Right ventricle myocardium inferior (tissue), 1 donor: ENCODE data around the gene F13A1. TPM values are rescaled to one million over a fixed set of nuclear protein-coding genes. Genes with fewer than 3 reads are reported as not detected.
A peak's percentile ranks its signal among the peaks of the same experiment; 100 is the strongest.

Experiments used
- ATAC-seq: fragments of 200-7000 bp; cut with Tn5 transposase; one replicate; pipeline ENCODE4 v1.9.1; 2020; ENCODE audit warnings: mild to moderate bottlenecking, moderate library complexity
- DNase-seq: peaks from one replicate; pipeline ENCODE4 v3.0.0; 2021; ENCODE audit errors: missing footprints
- intact Hi-C: fragments of 100-400 bp; cut with DNase I; formaldehyde crosslinking; loops from one replicate; pipeline ENCODE4 v1.11.0; 2022
- total RNA-seq: library from RNA; stranded (reverse); fragmentation: NEBNext Ultra II Directional; extraction: Animal tissue kit (Norgen Biotek cat#: 25700); gene quantifications from one replicate; pipeline ENCODE4 v1.2.1, GENCODE V29; 2021
- donor health status: DM: no; HTN: yes; CAD: no; lungs with severe emphysema.

F13A1 gene
- total RNA-seq, 1 donor from 2014 or later, result 188 TPM

GRCh38 chr6:6219716-6220115, 100.7 kb downstream of the F13A1 start:
- ATAC-seq, result no peak
- no peak for DNase-seq
- intact Hi-C loops, result loop anchor here (5.0 kb wide), 1 partner anchor 273 kb away; no protein-coding TSS in a partner anchor

DNA sequence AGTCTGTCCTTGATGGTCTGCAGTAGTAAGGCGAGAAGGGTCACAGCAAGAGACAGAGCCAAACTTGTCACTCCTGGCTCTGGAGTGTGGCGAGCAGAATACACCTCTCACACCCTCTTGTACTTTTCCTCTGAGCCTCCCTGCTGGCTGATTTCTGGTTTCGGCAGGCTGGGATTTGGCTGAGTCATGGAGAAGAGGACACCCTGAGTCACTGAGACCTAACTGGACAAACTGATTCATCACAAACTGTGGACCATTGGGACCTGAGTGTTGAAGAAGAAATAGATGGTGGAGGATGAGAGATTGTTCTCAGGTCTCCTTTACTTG, 101.7 kb downstream of the F13A1 start:
- DNase-seq, result no peak
- ATAC-seq, result no peak
- intact Hi-C loops, result no loop called here

DNA sequence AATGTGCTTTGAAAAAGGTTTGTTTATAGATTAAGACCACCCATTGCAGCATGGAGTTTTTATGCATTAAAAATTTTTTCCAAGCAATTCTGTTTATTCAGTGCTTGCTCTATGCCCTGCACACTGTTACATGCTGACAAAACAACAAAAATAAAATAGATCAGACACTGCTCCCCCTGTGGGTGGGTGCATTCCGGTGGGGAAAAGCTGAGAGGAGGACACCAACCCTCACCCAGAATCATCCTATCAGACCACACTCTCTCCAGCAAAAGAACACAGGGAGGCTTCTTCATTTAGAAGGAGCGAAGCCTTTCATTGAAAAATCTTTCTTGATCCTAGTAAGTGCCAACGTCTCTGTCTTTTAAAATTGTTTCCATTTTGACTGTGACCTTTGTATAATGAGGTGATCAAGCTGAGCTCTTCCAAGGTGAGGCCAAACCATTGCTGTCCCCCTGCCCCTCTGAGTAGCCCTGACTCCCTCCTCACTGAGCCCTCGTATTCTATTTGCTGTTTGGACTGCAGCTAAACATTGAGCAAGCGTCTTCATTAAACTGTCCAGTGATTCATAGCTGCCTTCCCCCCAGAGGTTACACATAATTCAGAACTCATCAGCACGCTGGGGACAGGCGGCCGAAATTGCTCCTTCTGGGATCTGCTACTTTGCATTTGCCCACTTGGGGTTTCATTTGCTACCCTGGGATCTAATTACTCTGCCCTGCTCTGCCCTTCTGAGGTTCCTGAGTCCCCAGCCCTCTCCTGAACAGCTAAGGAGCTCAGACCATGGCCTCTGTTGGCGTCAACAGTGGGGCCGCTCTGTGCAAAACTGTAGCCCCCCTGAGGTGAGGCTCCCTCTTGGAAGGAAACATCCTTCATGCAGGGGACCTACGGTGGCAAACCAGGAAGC, 102.4 kb downstream of the F13A1 start:
- ATAC-seq, result no peak
- DNase-seq, result no peak
- intact Hi-C loops, result no loop called here

DNA sequence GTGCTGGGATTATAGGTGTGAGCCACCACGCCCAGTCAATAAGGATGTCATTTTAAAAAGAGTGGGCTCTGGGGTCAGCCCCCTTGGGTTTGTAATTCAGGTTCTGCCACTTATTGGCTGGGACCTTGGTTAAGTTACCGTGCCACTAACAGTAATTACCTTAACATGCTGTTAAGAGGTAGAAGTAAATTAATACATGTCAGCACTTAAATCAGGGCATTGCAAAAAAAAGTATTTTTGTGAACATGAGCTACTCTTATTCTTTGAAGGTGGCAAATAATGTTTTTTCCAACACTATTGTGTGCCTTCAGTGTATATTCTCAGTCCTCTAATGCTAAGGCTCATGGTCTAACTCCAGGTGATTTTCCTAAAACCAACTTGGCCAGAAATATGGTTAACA, 109.5 kb downstream of the F13A1 start:
- no peak for ATAC-seq

GRCh38 chr6:6202886-6203285, 117.6 kb downstream of the F13A1 start:
- ATAC-seq, result no peak
- DNase-seq, result no peak
- intact Hi-C loops, result no loop called here

More for the DNA sequence above, 109.5 kb downstream of the F13A1 start:
- intact Hi-C loops, result no loop called here
- no peak for DNase-seq

DNA sequence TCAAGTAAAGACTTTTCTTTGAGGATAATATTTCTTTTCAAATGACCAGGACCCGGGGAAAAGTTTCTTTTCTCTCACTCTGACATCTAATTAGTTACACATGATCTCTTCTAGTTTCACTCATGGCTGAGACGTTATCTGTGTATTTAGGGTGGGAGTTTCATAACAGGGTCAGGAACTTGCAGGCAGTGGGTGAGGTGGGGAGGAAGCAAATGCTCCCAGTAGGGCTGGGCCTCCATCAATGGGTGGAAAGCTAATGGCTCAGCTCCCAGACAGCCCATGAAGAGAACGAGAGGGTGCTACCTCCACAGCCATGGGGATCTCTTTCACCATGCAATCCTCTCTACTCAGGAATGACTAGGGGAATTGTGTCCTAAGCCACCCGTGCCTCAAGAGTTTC, 119.3 kb downstream of the F13A1 start:
- DNase-seq (no peak), ATAC-seq (peak; percentile 51)
- intact Hi-C loops, result no loop called here

- ATAC-seq, result no peak
- intact Hi-C loops, result no loop called here
- no peak for DNase-seq
Measured at GRCh38 chr6:6199678-6200077, 120.8 kb downstream of the F13A1 start.

GRCh38 chr6:6196762-6197161, 123.7 kb downstream of the F13A1 start:
- DNase-seq (no peak), ATAC-seq (no peak)
- intact Hi-C loops, result no loop called here

- DNase-seq (no peak), ATAC-seq (no peak)
- intact Hi-C loops, result no loop called here
Measured at GRCh38 chr6:6195080-6195479, 125.4 kb downstream of the F13A1 start.

- intact Hi-C loops, result no loop called here
- ATAC-seq (no peak), DNase-seq (no peak)
Measured at GRCh38 chr6:6193221-6193745, 127.2 kb downstream of the F13A1 start.

DNA sequence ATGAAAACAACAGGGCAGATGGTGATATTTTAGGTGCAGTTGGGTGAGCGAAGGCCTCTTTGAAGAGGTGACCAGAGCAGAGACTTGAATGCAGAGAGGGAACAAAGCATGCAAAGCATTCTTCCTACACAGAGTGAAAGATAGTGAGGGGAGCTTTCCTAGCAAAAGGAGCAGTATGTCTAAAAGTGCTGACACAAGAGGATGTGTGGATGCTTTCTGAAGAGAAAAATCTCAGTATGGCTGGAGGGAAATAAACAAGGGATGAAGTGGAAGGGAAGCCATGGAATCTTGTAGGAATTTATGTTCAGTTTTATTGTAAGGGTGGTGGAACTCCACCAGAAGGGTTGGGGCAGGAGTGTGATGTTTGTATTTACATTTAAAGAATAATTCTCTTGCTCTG, 128.6 kb downstream of the F13A1 start:
- DNase-seq, result no peak
- intact Hi-C loops, result no loop called here
- no peak for ATAC-seq

DNA sequence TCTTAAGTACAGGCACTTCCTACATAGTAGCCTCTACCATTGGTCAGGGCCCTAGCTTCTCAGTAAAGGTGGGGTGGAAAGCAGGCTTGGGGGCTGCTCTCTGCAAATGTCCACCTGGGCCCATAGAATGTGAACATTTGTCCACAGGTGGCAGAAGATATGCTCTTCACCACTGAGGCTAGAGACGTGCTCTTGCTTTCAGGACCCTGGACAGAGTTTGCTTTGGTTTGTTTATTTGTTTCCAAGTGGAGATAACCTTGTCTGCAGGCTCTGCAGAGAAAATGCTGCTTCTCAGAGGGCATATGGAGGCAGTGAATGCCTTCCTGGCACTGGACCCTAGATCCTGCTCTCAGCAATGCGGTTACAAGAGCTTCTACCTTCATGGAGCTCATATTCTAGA, 129.0 kb downstream of the F13A1 start:
- intact Hi-C loops, result no loop called here
- no peak for ATAC-seq
- no peak for DNase-seq

GRCh38 chr6:6180684-6181083, 139.8 kb downstream of the F13A1 start:
- DNase-seq (no peak), ATAC-seq (no peak)
- intact Hi-C loops, result no loop called here

DNA sequence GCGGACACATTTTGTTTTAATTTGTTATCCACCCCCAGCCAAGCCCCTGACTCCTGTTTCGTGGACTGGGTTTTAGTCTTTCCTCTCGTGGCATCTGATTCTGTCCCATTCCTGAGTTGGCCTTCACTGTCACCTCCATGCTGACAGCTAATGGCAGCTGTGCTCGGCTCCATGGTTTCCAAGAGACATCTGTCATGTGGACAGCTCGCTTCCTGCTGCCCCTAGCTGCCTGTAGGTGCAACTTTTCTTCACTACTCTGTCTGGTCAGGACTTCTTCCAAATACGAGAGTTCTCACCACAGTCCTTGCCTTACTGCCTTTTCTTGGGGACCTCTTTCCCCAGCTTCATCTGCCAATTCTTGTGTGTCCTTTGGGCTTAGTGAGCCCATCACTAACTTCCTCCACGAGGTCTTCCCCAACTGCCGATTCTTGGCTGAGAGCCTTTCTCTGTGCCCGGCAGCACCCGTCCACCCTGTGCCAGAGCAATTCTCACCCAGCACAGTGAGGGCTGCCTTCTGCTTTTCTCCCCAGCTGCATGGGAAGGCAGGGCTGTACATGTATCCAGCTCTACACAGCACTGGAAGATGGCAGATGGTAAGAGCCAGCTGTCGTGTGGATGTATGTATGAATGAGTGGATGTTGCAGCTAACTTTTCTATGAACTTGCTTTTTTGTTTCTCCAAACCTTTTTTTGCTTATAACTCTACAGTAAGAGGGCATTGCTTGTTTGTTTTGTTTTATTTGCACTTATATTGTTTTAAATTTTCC, 140.4 kb downstream of the F13A1 start:
- ATAC-seq (peak; percentile 34), DNase-seq (no peak)
- intact Hi-C loops, result no loop called here

DNA sequence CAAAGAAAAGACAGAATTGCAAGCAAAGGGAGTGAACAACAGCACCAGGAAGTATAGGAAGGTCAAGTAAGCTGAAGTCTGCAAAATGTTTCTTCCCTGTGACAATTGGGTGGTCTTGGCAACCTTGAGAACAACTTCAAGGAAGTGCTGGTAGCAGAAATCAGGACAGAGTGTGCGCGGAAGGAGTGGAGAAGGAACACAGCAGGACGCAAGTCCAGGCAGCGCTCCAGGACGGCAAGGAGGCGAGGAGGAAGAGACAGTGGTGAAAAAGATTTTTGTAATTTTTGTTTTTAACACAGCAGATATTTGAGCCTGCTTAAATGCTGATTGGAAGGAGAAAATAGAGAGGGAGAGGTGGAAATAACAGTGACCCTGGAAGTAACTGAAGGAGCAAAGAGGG, 141.7 kb downstream of the F13A1 start:
- ATAC-seq (no peak), DNase-seq (no peak)
- intact Hi-C loops, result no loop called here

- intact Hi-C loops, result no loop called here
Measured at GRCh38 chr6:6177754-6178153, 142.7 kb downstream of the F13A1 start.

GRCh38 chr6:6176586-6177228, 143.8 kb downstream of the F13A1 start:
- no peak for ATAC-seq
- DNase-seq, result no peak
- intact Hi-C loops, result no loop called here

More at GRCh38 chr6:6177754-6178153, 142.7 kb downstream of the F13A1 start:
- DNase-seq (no peak), ATAC-seq (no peak)

DNA sequence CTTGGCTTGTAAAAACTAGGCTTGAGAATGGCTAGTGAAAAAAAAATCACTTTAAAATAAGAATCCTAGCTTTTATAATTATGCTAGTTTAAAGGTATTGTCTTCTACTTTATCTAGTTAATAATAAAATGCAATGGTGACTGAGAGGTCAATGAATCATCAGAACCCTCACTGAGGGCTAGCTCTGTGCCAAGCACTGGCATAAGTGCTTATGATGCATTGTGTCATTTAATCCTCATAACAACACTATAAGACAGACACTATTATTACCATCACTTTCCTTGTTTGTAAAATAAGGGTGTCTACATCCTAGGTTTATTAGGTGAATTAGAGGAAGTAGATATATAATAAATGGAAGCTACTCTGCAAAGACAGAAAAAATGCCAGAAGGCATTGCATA, 144.3 kb downstream of the F13A1 start:
- DNase-seq (no peak), ATAC-seq (no peak)
- intact Hi-C loops, result no loop called here

GRCh38 chr6:6169141-6169540, 151.3 kb downstream of the F13A1 start:
- DNase-seq (no peak), ATAC-seq (no peak)
- intact Hi-C loops, result no loop called here
